C4-2B (cell line): ENCODE results near the gene TNFRSF18.

Source experiments
- ZFX ChIP-seq: fragments of 450-650 bp; IDR thresholded peaks from 2 replicates; pipeline ENCODE4 v1.6.1; 2017
- TF ChIP-seq, protein P1 (sequence below): fragments of 450-650 bp; conservative IDR thresholded peaks from 2 replicates; pipeline ENCODE4 v1.5.1; 2017; ENCODE audit warnings: mild to moderate bottlenecking

DNA sequence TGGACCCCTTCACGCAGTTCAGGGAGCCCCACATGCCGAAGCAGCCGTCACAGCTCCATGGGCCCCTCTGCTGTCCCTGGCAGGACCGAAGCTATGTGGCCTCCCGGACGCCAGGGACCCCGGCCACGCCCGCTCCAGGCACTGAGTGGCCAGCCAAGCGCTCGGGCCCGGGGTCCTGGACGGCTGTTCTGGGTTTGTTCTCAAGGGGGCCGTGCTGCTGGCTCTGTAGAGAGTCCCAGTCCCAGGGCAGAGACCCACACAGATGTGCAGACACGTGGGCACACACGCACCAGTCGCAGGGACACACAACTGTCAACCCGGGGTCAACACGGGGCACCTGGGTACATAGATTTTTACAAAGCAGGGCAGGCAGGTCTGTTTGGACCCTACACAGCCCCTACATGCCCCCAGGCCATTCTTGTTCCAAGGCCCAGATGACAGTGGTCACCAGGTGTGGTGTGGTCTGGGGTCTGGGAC, 32.3 kb upstream of the TNFRSF18 start:
- TF ChIP-seq, protein P1, sequence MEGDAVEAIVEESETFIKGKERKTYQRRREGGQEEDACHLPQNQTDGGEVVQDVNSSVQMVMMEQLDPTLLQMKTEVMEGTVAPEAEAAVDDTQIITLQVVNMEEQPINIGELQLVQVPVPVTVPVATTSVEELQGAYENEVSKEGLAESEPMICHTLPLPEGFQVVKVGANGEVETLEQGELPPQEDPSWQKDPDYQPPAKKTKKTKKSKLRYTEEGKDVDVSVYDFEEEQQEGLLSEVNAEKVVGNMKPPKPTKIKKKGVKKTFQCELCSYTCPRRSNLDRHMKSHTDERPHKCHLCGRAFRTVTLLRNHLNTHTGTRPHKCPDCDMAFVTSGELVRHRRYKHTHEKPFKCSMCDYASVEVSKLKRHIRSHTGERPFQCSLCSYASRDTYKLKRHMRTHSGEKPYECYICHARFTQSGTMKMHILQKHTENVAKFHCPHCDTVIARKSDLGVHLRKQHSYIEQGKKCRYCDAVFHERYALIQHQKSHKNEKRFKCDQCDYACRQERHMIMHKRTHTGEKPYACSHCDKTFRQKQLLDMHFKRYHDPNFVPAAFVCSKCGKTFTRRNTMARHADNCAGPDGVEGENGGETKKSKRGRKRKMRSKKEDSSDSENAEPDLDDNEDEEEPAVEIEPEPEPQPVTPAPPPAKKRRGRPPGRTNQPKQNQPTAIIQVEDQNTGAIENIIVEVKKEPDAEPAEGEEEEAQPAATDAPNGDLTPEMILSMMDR = no peak
- TF ChIP-seq ZFX = no peak
